PC-9 (cell line): ENCODE measurements around the gene LYZL6. TPM values are rescaled to one million over a fixed set of nuclear protein-coding genes. Genes with fewer than 3 reads are reported as not detected.

Source experiments
- BruUV-seq: library from RNA; stranded (reverse); fragments of 400-500 nt; replicated peaks from 2 replicates; lab custom pipeline; 2021; lab: Mats Ljungman, UMichigan
- CTCF ChIA-PET: fragments of 300-600 bp; sonication (Branson Sonifier 250); formaldehyde crosslinking; loops from one replicate; lab custom pipeline; 2022; ENCODE audit warnings: antibody characterized with exemption; lab: Charles Lee
- POLR2A ChIA-PET: fragments of 300-600 bp; sonication (Branson Sonifier 250); formaldehyde crosslinking; loops from one replicate; lab custom pipeline; 2022; ENCODE audit warnings: antibody characterized with exemption; ENCODE audit not compliant: unreplicated experiment; lab: Charles Lee
- DNase-seq, 2 experiments: peaks; one replicate each; pipeline versions ENCODE4 v3.0.0 to v3.0.0-alpha.2; 2015 to 2022; ENCODE audit warnings: mixed read lengths in 1 of 2
- H2AFZ ChIP-seq: fragments of 200-600 bp; sonication (generic); 2 replicates; pipeline ENCODE4 v1.8.1; 2017; ENCODE audit warnings: antibody characterized with exemption
- H3F3A ChIP-seq: fragments of 200-600 bp; sonication (generic); 2 replicates; pipeline ENCODE4 v1.8.1; 2017; ENCODE audit warnings: antibody characterized with exemption, mild to moderate bottlenecking, low read depth; ENCODE audit not compliant: insufficient read depth
- H3K27ac ChIP-seq: fragments of 200-600 bp; sonication (generic); 2 replicates; pipeline ENCODE4 v1.6.1; 2016; ENCODE audit warnings: mixed run types
- H3K27me3 ChIP-seq: fragments of 200-600 bp; sonication (generic); 2 replicates; pipeline ENCODE4 v1.6.1; 2016; ENCODE audit warnings: low read depth, mixed run types; ENCODE audit not compliant: insufficient read depth
- H3K36me3 ChIP-seq: fragments of 200-600 bp; sonication (generic); 2 replicates; pipeline ENCODE4 v1.6.1; 2016; ENCODE audit warnings: low read depth, mixed run types
- H3K4me1 ChIP-seq: fragments of 200-600 bp; sonication (generic); replicated peaks from 2 replicates; pipeline ENCODE4 v1.6.1; 2016; ENCODE audit warnings: mixed run types; ENCODE audit not compliant: insufficient read depth
- H3K4me2 ChIP-seq: fragments of 200-600 bp; sonication (generic); 2 replicates; pipeline ENCODE4 v1.6.1; 2017; ENCODE audit warnings: mixed run types
- H3K4me3 ChIP-seq: fragments of 200-600 bp; sonication (generic); 2 replicates; pipeline ENCODE4 v1.6.1; 2016; ENCODE audit warnings: mixed run types
- H3K79me2 ChIP-seq: fragments of 200-600 bp; sonication (generic); 2 replicates; pipeline ENCODE4 v1.6.1; 2017; ENCODE audit warnings: low read depth, mixed run types
- H3K9me2 ChIP-seq: fragments of 200-600 bp; sonication (generic); 2 replicates; pipeline ENCODE4 v1.8.1; 2017; ENCODE audit warnings: mild to moderate bottlenecking; ENCODE audit not compliant: insufficient read depth
- H3K9me3 ChIP-seq: fragments of 200-600 bp; sonication (generic); 2 replicates; pipeline ENCODE4 v1.8.1; 2016; ENCODE audit warnings: low read depth; ENCODE audit not compliant: insufficient read depth
- H4K20me1 ChIP-seq: fragments of 200-600 bp; sonication (generic); 2 replicates; pipeline ENCODE4 v1.8.1; 2017; ENCODE audit not compliant: insufficient read depth
- EZH2 ChIP-seq: fragments of 200-600 bp; sonication (generic); IDR thresholded peaks from 2 replicates; pipeline ENCODE4 v1.8.0; 2017; ENCODE audit warnings: antibody characterized with exemption, low read depth
- intact Hi-C: fragments of 100-400 bp; cut with micrococcal nuclease; formaldehyde crosslinking; loops from one replicate; pipeline ENCODE4 v1.10.0; 2022; ENCODE audit not compliant: unreplicated experiment
- total RNA-seq: library from RNA; stranded (reverse); gene quantifications from 2 replicates; pipeline ENCODE4 v1.2.3, GENCODE V29; 2021
- TF ChIP-seq, protein P1 (sequence below): fragments of 200-600 bp; sonication (generic); conservative IDR thresholded peaks from 2 replicates; pipeline ENCODE4 v1.6.1; 2017; ENCODE audit warnings: mixed run types, antibody characterized with exemption, mild to moderate bottlenecking, moderate library complexity

LYZL6 gene
- total RNA-seq, 1 experiment from 2014 or later: not detected

DNA sequence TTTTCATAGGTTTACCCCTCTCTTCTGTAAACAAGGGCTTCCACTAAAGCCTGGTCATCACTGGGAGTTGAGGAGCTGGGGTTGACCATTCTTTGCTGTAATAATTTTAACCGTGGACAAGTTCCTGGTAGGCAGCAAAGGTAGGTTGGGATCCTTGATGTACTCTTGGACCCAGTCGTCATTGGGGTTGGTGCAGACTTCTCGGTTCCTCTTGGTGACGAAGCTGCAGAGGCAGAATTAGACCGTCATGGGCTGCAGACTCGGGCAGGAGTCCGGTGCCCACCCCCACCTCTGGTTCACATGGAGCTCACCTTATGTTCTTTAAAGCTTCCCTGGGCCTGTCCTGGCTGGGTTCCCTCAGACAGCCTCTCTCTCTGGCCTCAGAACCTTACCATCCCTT is 34.0 kb upstream of the LYZL6 start:
- intact Hi-C loops: no loop called here
- CTCF ChIA-PET: no interaction called here
- Histone ChIP-seq H4K20me1 (no peaks in the 10 kb centered on the region), H2AFZ (no peak overlapping the region), H3K4me1 (no peaks in the 10 kb centered on the region), H3K9me2 (no peaks in the 10 kb centered on the region), H3K27me3 (peaks cover 69% of the 10 kb centered on the region), H3K27ac (no peak overlapping the region), H3K4me3 (no peak overlapping the region), H3K36me3 (no peaks in the 10 kb centered on the region), H3F3A (no peaks in the 10 kb centered on the region), H3K79me2 (no peaks in the 10 kb centered on the region), H3K9me3 (no peaks in the 10 kb centered on the region), H3K4me2 (no peak overlapping the region)
- TF ChIP-seq, protein P1, sequence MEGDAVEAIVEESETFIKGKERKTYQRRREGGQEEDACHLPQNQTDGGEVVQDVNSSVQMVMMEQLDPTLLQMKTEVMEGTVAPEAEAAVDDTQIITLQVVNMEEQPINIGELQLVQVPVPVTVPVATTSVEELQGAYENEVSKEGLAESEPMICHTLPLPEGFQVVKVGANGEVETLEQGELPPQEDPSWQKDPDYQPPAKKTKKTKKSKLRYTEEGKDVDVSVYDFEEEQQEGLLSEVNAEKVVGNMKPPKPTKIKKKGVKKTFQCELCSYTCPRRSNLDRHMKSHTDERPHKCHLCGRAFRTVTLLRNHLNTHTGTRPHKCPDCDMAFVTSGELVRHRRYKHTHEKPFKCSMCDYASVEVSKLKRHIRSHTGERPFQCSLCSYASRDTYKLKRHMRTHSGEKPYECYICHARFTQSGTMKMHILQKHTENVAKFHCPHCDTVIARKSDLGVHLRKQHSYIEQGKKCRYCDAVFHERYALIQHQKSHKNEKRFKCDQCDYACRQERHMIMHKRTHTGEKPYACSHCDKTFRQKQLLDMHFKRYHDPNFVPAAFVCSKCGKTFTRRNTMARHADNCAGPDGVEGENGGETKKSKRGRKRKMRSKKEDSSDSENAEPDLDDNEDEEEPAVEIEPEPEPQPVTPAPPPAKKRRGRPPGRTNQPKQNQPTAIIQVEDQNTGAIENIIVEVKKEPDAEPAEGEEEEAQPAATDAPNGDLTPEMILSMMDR: no peak
- TF ChIP-seq EZH2: no peak
- BruUV-seq: no TSS peak
- no peak for DNase-seq
- POLR2A ChIA-PET: no interaction called here

DNA sequence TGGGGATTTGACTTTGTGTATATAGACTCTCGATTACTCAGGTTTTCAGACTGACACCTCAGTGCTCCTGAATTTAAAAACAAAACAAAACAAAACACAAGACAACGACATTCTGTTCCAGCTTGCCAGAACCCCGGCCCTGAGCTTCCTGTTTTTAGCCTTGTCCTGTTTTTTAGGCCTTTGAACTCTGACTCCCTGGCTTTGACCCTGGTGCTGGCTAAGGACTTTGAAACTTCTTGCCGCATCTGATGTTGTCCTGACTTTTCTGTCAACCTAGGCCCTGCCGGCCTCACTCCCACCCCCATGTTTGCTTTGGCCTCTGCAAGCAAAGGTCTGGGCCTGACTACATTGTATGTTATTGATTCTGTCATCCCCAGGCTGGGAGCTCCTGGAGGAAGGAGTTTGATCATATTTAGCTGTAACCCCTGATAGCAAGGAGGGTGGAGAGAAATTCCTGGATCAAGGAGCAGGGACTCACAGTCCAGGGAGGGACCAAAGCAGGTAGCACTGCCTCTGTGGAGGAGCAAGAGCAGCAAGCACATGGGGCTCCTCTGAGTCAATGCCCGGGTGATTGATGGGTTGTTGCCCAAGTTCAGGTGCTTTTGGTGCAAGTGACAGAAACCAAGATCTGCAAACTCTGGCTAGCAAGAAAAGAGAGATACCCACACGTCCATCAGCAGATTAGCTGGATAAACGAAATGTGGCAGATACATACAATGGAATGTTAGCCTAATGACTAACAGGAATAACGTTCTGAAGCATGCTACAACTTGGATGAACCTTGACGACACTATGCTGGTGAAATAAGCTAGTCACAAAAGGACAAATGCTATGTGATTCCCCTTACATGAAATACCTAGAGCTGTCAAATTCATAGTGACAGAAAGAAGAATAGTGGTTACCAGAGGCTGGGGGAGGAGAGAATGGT is 30.1 kb upstream of the LYZL6 start:
- H3K27me3 ChIP-seq: peaks cover 49% of the 10 kb centered on the region
- no peak overlapping the region for H3K4me2 ChIP-seq
- CTCF ChIA-PET: no interaction called here
- no peaks in the 10 kb centered on the region for H4K20me1 ChIP-seq
- POLR2A ChIA-PET: no interaction called here
- H3K36me3 ChIP-seq: no peaks in the 10 kb centered on the region
- no peaks in the 10 kb centered on the region for H3K4me1 ChIP-seq
- H3K79me2 ChIP-seq: no peaks in the 10 kb centered on the region
- H2AFZ ChIP-seq: no peak overlapping the region
- intact Hi-C loops: no loop called here
- no peaks in the 10 kb centered on the region for H3K9me3 ChIP-seq
- no peak for TF ChIP-seq EZH2
- TF ChIP-seq, protein P1: no peak
- DNase-seq: no peak
- no peak overlapping the region for H3K27ac ChIP-seq
- no peaks in the 10 kb centered on the region for H3F3A ChIP-seq
- BruUV-seq: no TSS peak
- H3K4me3 ChIP-seq: no peak overlapping the region
- H3K9me2 ChIP-seq: no peaks in the 10 kb centered on the region

- H3F3A ChIP-seq: no peaks in the 10 kb centered on the region
- H3K36me3 ChIP-seq: no peaks in the 10 kb centered on the region
- no peaks in the 10 kb centered on the region for H3K9me3 ChIP-seq
- ChIA-PET POLR2A (no interaction called here), CTCF (no interaction called here)
- no peaks in the 10 kb centered on the region for H3K9me2 ChIP-seq
- H3K79me2 ChIP-seq: no peaks in the 10 kb centered on the region
- H3K27me3 ChIP-seq: peaks cover 42% of the 10 kb centered on the region
- no peaks in the 10 kb centered on the region for H4K20me1 ChIP-seq
- H2AFZ ChIP-seq: no peak overlapping the region
- no peak overlapping the region for H3K27ac ChIP-seq
- intact Hi-C loops: no loop called here
- TF ChIP-seq, protein P1: no peak
- TF ChIP-seq EZH2: no peak
- no peak overlapping the region for H3K4me3 ChIP-seq
- H3K4me1 ChIP-seq: no peaks in the 10 kb centered on the region
- DNase-seq: no peak
- no peak overlapping the region for H3K4me2 ChIP-seq
- no TSS peak for BruUV-seq
Measured at GRCh38 chr17:35972945-35973332, 29.4 kb upstream of the LYZL6 start.
